Right lobe of liver (tissue), 6 donors: Measurements from ENCODE around the gene CDS1. TPM values are rescaled to one million over a fixed set of nuclear protein-coding genes. Genes with fewer than 3 reads are reported as not detected.
A peak's percentile ranks its signal among the peaks of the same experiment; 100 is the strongest.

Source experiments
- ATAC-seq, 4 donors: fragments of 200-7000 bp; cut with Tn5 transposase; one replicate each; pipeline ENCODE4 v1.9.1; 2020; ENCODE audit warnings: mild to moderate bottlenecking in 4 of 4, moderate library complexity in 4 of 4
- DNase-seq, 3 donors: peaks; one replicate each; pipeline ENCODE4 v3.0.0-alpha.2; 2020
- H3K27ac ChIP-seq, 3 donors: fragments of 200-600 bp; one replicate each; pipeline ENCODE4 v1.8.0; 2022
- H3K27me3 ChIP-seq, 2 donors: fragments of 200-600 bp; one replicate each; pipeline ENCODE4 v1.8.0; 2022
- H3K36me3 ChIP-seq, 4 donors: fragments of 200-600 bp; sonication (generic) in 1 of 4; one replicate each; pipeline versions ENCODE4 v1.5.1 to v1.8.0; 2017 to 2022; ENCODE audit warnings: control low read depth in 1 of 4
- H3K4me1 ChIP-seq, 4 donors: fragments of 200-600 bp; sonication (generic) in 1 of 4; one replicate each; pipeline versions ENCODE4 v1.5.1 to v1.8.0; 2017 to 2022; ENCODE audit warnings: control low read depth in 1 of 4
- H3K4me3 ChIP-seq, 3 donors: fragments of 200-600 bp; one replicate each; pipeline ENCODE4 v1.8.0; 2022
- H3K9me3 ChIP-seq, 4 donors: fragments of 200-600 bp; sonication (generic) in 1 of 4; one replicate each; pipeline versions ENCODE4 v1.5.1 to v1.8.0; 2017 to 2022; ENCODE audit warnings: control low read depth in 1 of 4
- CTCF ChIP-seq, 4 donors: fragments of 200-600 bp in 3 of 4; fragments of 450-650 bp in 1 of 4; IDR thresholded peaks; one replicate each; pipeline versions ENCODE4 v1.5.1 to v1.8.0; 2016 to 2022; ENCODE audit warnings: antibody characterized with exemption in 4 of 4, mild to moderate bottlenecking in 2 of 4
- POLR2A ChIP-seq: fragments of 450-650 bp; IDR thresholded peaks from one replicate; pipeline ENCODE4 v1.6.1; 2017; ENCODE audit warnings: antibody characterized with exemption, mild to moderate bottlenecking
- WGBS: methylation state at CpG from one replicate; pipeline ENCODE4 v1.1.6; 2018; ENCODE audit warnings: low coverage, low lambda C conversion rate; ENCODE audit not compliant: insufficient coverage; ENCODE audit errors: missing lambda C conversion rate; 5-methylcytosine and 5-hydroxymethylcytosine counted together
- intact Hi-C, 2 donors: fragments of 100-400 bp; cut with DNase I; formaldehyde crosslinking; loops; one replicate each; pipeline versions ENCODE4 v1.11.2 to v1.14.1; 2022
- total RNA-seq, 6 experiments: library from RNA; depleted of rRNA in 2 of 6; stranded (reverse); fragments of >200 nt in 2 of 6; fragmentation: NEBNext Ultra II Directional in 3 of 6; extraction: Animal tissue kit (Norgen Biotek cat#: 25700) in 3 of 6; gene quantifications; one replicate each; pipeline versions ENCODE4 v1.1.0 to v1.2.4, GENCODE V29; 2016 to 2023
- donor health status: DM: no; HTN: yes; CAD: no.
- donor health status: DM: no; HTN: no; CAD: no.
- donor health status: DM: no; HTN: no; CAD: no.
- donor health status: DM: no; HTN: yes; CAD: no.
- donor health status: DM: no; HTN: yes; CAD: no.

CDS1 gene
- total RNA-seq, 6 experiments from 2014 or later: 0.06 to 11.2 (median 0.45) TPM

- H3K27ac ChIP-seq: peak overlapping the region in 2 of 3 donors; percentile 37 to 61
- intact Hi-C loops: no loop called here
Observed at GRCh38 chr4:84582302-84582987, 482 bp upstream of the CDS1 start.

GRCh38 chr4:84583876-84584380, 1.0 kb downstream of the CDS1 start:
- H3K4me1 ChIP-seq: peaks cover 0 to 15% (median 7%) of the 10 kb centered on the region in 4 donors
- ATAC-seq (no peak), DNase-seq (no peak)
- WGBS: 17% methylated on average over 15 of the region's 16 CpGs
- intact Hi-C loops: no loop called here
- no peaks in the 10 kb centered on the region for H3K36me3 ChIP-seq
- peaks cover 0 to 9% of the 10 kb centered on the region in 2 donors for H3K27me3 ChIP-seq
- TF ChIP-seq CTCF (IDR thresholded peaks at IDR 0.05): no peak
- no peak for TF ChIP-seq POLR2A
- H3K4me3 ChIP-seq: peak overlapping the region; percentile 63 to 76 (median 67)
- no peak overlapping the region for H3K27ac ChIP-seq
- no peaks in the 10 kb centered on the region for H3K9me3 ChIP-seq

More at GRCh38 chr4:84582302-84582987, 482 bp upstream of the CDS1 start:
- peak overlapping the region; percentile 63 to 76 (median 67) for H3K4me3 ChIP-seq
- TF ChIP-seq CTCF (IDR thresholded peaks at IDR 0.05) (no peak), POLR2A (no peak)
- peak; percentile 93 to 96 (median 94) for ATAC-seq
- DNase-seq: peak; percentile 89 to 96 (median 90)
- no peaks in the 10 kb centered on the region for H3K9me3 ChIP-seq
- peaks cover 0 to 9% of the 10 kb centered on the region in 2 donors for H3K27me3 ChIP-seq
- H3K4me1 ChIP-seq: peaks cover 0 to 15% (median 7%) of the 10 kb centered on the region in 4 donors
- WGBS: 4% methylated on average over 11 of the region's 56 CpGs
- H3K36me3 ChIP-seq: no peaks in the 10 kb centered on the region

- peak; percentile 22 to 62 (median 52) for ATAC-seq
Observed at GRCh38 chr4:84585251-84585650, 2.3 kb downstream of the CDS1 start.

GRCh38 chr4:84594724-84595123, 11.8 kb downstream of the CDS1 start:
- Histone ChIP-seq H3K27ac (no peak overlapping the region), H3K9me3 (no peaks in the 10 kb centered on the region), H3K4me3 (no peak overlapping the region), H3K4me1 (no peaks in the 10 kb centered on the region), H3K36me3 (no peaks in the 10 kb centered on the region), H3K27me3 (no peaks in the 10 kb centered on the region)
- TF ChIP-seq CTCF (IDR thresholded peaks at IDR 0.05) (no peak), POLR2A (no peak)
- ATAC-seq: no peak
- 56% methylated on average over 2 of the region's 2 CpGs for WGBS
- no peak for DNase-seq
- intact Hi-C loops: no loop called here

More at GRCh38 chr4:84585251-84585650, 2.3 kb downstream of the CDS1 start:
- H3K9me3 ChIP-seq: no peaks in the 10 kb centered on the region
- H3K36me3 ChIP-seq: no peaks in the 10 kb centered on the region
- no peak for TF ChIP-seq POLR2A
- no peak for TF ChIP-seq CTCF (IDR thresholded peaks at IDR 0.05)
- DNase-seq: no peak
- intact Hi-C loops: no loop called here
- peaks cover 0 to 9% of the 10 kb centered on the region in 2 donors for H3K27me3 ChIP-seq
- peak overlapping the region in 1 of 3 donors; percentile 76 for H3K4me3 ChIP-seq
- peaks cover 0 to 15% (median 7%) of the 10 kb centered on the region in 4 donors for H3K4me1 ChIP-seq
- H3K27ac ChIP-seq: no peak overlapping the region
